Ovary (tissue), 3 donors: Measurements from ENCODE around the gene SLC24A4.

Experiments
- POLR2A ChIP-seq: fragments of 450-650 bp; IDR thresholded peaks from one replicate; pipeline ENCODE4 v1.6.1; 2017; ENCODE audit warnings: antibody characterized with exemption, mild to moderate bottlenecking, moderate library complexity
- TF ChIP-seq, protein P1 (sequence below), 3 donors: fragments of 450-650 bp in 2 of 3; fragments of 200-600 bp in 1 of 3; IDR thresholded peaks; one replicate each; pipeline versions ENCODE4 v1.5.1 to v1.8.0; 2016 to 2022; ENCODE audit warnings: antibody characterized with exemption in 3 of 3, mild to moderate bottlenecking in 1 of 3
- donor health status: DM: no; HTN: no; CAD: no.

DNA sequence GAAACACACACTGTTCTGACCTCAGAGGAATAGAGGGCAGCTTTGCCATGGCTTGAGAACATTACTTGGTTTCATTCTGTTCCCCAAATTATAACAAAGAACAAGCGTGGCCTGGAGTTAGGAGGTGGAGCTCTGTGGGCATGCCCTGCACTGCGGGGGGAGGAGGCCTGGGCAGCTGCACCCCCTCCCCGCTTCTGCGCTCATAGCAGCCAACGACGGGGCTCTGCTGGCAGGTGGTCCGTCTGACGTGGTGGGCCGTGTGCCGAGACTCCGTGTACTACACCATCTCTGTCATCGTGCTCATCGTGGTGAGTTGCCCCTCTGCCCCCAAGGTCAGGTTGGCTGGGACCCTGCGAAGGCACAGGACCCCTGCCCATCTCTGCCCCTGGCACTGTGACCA is 120.2 kb downstream of the SLC24A4 start:
- TF ChIP-seq POLR2A = no peak
- TF ChIP-seq, protein P1, sequence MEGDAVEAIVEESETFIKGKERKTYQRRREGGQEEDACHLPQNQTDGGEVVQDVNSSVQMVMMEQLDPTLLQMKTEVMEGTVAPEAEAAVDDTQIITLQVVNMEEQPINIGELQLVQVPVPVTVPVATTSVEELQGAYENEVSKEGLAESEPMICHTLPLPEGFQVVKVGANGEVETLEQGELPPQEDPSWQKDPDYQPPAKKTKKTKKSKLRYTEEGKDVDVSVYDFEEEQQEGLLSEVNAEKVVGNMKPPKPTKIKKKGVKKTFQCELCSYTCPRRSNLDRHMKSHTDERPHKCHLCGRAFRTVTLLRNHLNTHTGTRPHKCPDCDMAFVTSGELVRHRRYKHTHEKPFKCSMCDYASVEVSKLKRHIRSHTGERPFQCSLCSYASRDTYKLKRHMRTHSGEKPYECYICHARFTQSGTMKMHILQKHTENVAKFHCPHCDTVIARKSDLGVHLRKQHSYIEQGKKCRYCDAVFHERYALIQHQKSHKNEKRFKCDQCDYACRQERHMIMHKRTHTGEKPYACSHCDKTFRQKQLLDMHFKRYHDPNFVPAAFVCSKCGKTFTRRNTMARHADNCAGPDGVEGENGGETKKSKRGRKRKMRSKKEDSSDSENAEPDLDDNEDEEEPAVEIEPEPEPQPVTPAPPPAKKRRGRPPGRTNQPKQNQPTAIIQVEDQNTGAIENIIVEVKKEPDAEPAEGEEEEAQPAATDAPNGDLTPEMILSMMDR (IDR thresholded peaks at IDR 0.05) = no peak
